ENCODE data around the gene CNTLN. TPM values are rescaled to one million over a fixed set of nuclear protein-coding genes. Genes with fewer than 3 reads are reported as not detected.
"Not testable (repeated sequence)": the region's sequence is repeated elsewhere in the genome, so short reads cannot be mapped to it uniquely, and the experiment has no call there.

Gene CNTLN
- total RNA-seq, 4 donors from 2014 or later, result 1.6 to 7.0 (median 2.4) TPM

DNA sequence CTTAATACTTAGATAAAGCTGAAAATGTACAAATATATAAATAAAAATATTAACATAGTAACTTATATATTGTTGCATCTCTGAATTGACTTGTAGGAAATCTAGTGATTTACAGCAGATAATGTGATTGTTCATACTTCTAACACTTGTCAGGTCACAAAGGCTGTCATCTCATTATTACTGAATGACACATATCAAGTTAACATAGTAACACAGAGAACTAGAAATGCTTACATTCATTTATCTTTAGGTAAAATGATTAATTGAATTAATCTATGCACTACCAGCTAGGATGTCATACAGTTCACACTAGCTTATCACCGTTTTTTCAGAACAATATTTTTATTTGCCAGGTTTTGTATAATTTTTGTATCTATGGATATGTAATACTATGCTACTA is 254.2 kb downstream of the CNTLN start:
- TF ChIP-seq POLR2AphosphoS5 (IDR thresholded peaks at IDR 0.05), result no peak
- TF ChIP-seq, protein P1, sequence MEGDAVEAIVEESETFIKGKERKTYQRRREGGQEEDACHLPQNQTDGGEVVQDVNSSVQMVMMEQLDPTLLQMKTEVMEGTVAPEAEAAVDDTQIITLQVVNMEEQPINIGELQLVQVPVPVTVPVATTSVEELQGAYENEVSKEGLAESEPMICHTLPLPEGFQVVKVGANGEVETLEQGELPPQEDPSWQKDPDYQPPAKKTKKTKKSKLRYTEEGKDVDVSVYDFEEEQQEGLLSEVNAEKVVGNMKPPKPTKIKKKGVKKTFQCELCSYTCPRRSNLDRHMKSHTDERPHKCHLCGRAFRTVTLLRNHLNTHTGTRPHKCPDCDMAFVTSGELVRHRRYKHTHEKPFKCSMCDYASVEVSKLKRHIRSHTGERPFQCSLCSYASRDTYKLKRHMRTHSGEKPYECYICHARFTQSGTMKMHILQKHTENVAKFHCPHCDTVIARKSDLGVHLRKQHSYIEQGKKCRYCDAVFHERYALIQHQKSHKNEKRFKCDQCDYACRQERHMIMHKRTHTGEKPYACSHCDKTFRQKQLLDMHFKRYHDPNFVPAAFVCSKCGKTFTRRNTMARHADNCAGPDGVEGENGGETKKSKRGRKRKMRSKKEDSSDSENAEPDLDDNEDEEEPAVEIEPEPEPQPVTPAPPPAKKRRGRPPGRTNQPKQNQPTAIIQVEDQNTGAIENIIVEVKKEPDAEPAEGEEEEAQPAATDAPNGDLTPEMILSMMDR (IDR thresholded peaks at IDR 0.05), result no peak
- TF ChIP-seq POLR2A (IDR thresholded peaks at IDR 0.05), result no peak
- no peak for TF ChIP-seq EP300 (IDR thresholded peaks at IDR 0.05; ENCODE audit: low read depth)
- Histone ChIP-seq H3K27ac (no peak overlapping the region), H3K27me3 (no peaks in the 10 kb centered on the region), H3K4me3 (no peak overlapping the region), H3K9me3 (no peaks in the 10 kb centered on the region), H3K36me3 (no peaks in the 10 kb centered on the region), H3K4me1 (no peaks in the 10 kb centered on the region)
- in situ Hi-C loops (cut with MboI; ENCODE audit: low pct_ligation_motif_present in 1 of 4, low pct_unique_long_range_greater_than_20kb in 1 of 4, low sequenced_read_pairs in 3 of 4) (no loop called here), intact Hi-C loops (cut with DNase I; ENCODE audit: low total_unique reads) (no loop called here)
- WGBS, 2 donors (ENCODE audit: low coverage in 1 of 2), result 83% methylated on average over 1 of the region's 1 CpG; no CpG with 5 or more reads in 1 of the 2 donors
- no peak for DNase-seq

DNA sequence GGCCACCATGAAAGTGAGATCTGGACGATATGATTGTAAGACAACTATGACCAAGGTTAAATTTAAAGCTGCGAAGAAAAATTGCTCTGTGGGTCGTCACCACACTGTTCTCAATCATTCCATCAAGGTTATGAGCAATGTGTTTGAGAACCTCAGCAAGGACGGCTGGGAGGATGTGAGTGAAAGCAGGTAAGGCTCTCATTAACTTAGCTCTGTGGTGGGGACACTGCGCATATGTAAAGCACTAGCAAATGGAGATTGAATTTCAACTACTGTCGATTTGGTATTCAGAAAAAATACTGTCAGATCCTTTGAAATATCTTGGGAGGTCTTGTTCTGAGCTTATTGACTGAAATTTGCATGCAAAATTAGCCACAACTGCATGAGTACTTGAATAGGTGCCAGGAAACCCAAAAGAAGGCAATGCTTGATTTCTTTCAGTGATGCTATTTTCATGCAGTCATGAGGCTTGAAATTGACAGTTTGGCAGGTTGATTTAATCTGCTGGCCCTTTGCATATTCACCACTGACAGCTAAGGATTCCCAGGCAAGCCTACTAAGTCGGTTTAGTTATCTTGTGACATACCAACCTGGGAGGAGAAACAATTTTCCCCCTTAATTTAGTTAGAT is 260.2 kb downstream of the CNTLN start:
- 46 to 77% methylated on average over 5 to 7 of the region's 7 CpGs for WGBS, 2 donors (ENCODE audit: low coverage in 1 of 2)
- H3K4me1 ChIP-seq, result no peaks in the 10 kb centered on the region
- intact Hi-C loops (cut with DNase I; ENCODE audit: low total_unique reads) (no loop called here), in situ Hi-C loops (cut with MboI; ENCODE audit: low pct_ligation_motif_present in 1 of 4, low pct_unique_long_range_greater_than_20kb in 1 of 4, low sequenced_read_pairs in 3 of 4) (no loop called here)
- DNase-seq, result no peak
- no peak for TF ChIP-seq EP300 (IDR thresholded peaks at IDR 0.05; ENCODE audit: low read depth)
- TF ChIP-seq, protein P1 (IDR thresholded peaks at IDR 0.05), result no peak
- TF ChIP-seq POLR2AphosphoS5 (IDR thresholded peaks at IDR 0.05), result no peak
- no peak for TF ChIP-seq POLR2A (IDR thresholded peaks at IDR 0.05)
- no peaks in the 10 kb centered on the region for H3K27me3 ChIP-seq
- H3K4me3 ChIP-seq, result no peak overlapping the region
- no peaks in the 10 kb centered on the region for H3K36me3 ChIP-seq
- no peak overlapping the region for H3K27ac ChIP-seq
- H3K9me3 ChIP-seq, result no peaks in the 10 kb centered on the region

DNA sequence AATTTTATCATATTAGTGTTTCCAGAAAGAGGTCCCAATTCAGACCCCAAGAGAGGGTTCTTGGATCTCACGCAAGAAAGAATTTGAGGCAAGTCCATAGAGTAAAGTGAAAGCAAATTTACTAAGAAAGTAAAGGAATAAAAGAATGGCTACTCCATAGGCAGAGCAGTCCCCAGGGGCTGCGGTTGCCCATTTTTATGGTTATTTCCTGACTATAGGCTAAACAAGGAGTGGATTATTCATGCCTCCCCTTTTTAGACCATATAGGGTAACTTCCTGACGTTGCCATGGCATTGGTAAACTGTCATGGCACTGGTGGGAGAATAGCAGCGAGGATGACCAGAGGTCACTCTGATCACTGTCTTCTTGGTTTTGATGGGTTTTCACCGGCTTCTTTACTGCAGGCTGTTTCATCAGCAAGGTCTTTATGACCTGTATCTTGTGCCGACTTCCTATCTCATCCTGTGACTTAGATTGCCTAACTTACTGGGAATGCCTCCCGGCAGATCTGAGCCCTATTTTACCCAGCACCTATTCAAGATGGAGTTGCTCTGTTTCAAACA is 262.4 kb downstream of the CNTLN start:
- WGBS, 2 donors (ENCODE audit: low coverage in 1 of 2), result 83 to 85% methylated on average over 3 to 7 of the region's 7 CpGs

GRCh38 chr9:17398350-17398749 is 263.5 kb downstream of the CNTLN start:
- no peak for DNase-seq
- Histone ChIP-seq H3K27me3 (no peaks in the 10 kb centered on the region), H3K27ac (no peak overlapping the region), H3K4me1 (no peaks in the 10 kb centered on the region), H3K4me3 (no peak overlapping the region), H3K9me3 (no peaks in the 10 kb centered on the region), H3K36me3 (no peaks in the 10 kb centered on the region)
- WGBS, 2 donors (ENCODE audit: low coverage in 1 of 2), result 80 to 88% methylated on average over 1 to 2 of the region's 2 CpGs
- TF ChIP-seq, protein P1 (IDR thresholded peaks at IDR 0.05), result no peak
- no peak for TF ChIP-seq POLR2AphosphoS5 (IDR thresholded peaks at IDR 0.05)
- TF ChIP-seq POLR2A (IDR thresholded peaks at IDR 0.05), result no peak
- no peak for TF ChIP-seq EP300 (IDR thresholded peaks at IDR 0.05; ENCODE audit: low read depth)
- intact Hi-C loops (cut with DNase I; ENCODE audit: low total_unique reads), result no loop called here
- in situ Hi-C loops (cut with MboI; ENCODE audit: low pct_ligation_motif_present in 1 of 4, low pct_unique_long_range_greater_than_20kb in 1 of 4, low sequenced_read_pairs in 3 of 4), result no loop called here

More for the DNA sequence above, 262.4 kb downstream of the CNTLN start:
- DNase-seq; H3K4me1 ChIP-seq; H3K4me3 ChIP-seq; H3K36me3 ChIP-seq; H3K9me3 ChIP-seq; in situ Hi-C loops (cut with MboI; ENCODE audit: low pct_ligation_motif_present in 1 of 4, low pct_unique_long_range_greater_than_20kb in 1 of 4, low sequenced_read_pairs in 3 of 4); intact Hi-C loops (cut with DNase I; ENCODE audit: low total_unique reads); H3K27ac ChIP-seq; H3K27me3 ChIP-seq: not testable (repeated sequence)

Data from transverse colon (tissue), 4 donors.